Measurements from ENCODE around the gene NQO2. TPM values are rescaled to one million over a fixed set of nuclear protein-coding genes. Genes with fewer than 3 reads are reported as not detected.

The NQO2 gene
- total RNA-seq, 1 experiment from 2014 or later = 105 TPM

DNA sequence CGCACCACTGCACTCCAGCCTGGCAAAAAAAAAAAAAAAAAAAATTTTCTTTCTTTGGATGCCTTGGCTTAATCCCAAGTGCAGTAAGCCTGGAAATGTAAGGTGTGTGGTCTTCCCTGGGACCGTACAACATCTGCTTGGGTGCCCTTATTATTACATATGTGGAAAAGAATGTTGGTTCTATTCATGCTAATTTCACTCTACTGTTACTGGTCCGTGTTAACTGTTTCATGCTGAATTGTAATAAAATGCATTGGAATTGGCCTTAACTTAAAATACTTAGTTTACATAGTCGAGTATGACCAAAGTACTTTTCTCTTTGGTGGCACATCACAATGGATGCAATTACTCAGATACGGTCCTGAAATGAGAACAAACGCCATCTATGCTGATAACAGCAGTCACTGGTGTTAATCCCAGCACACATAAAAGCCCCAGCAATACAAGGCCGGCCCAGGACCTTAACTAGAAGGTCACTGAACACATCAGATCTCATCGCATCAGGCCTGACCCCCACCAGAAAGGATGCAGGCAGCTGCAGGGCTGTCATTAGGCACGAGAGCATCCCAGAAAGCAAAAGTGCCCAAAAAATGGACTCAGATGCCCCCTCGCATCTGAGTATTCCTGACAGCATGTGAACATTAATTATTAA lies 29.5 kb upstream of the NQO2 start:
- H4K91ac ChIP-seq (ENCODE audit: insufficient read length, low read depth, low read length) = no peak overlapping the region
- Mint-ChIP-seq H3K9me3 (peaks cover 0 to 4% of the 10 kb centered on the region in 2 experiments; a peak in 2 of 5 replicates), H3K27ac (no peak overlapping the region), H3K27me3 (ENCODE audit: low read depth) (peaks cover 11% of the 10 kb centered on the region; the same call in 1 of the 2 replicates), H3K4me3 (peak overlapping the region; percentile 80 to 84), H3K36me3 (ENCODE audit: insufficient read depth in 1 of 3, low read depth in 3 of 3) (no peaks in the 10 kb centered on the region; a peak in 2 of 7 replicates), H3K4me1 (peaks cover 22 to 26% of the 10 kb centered on the region in 2 experiments)
- H3K56ac ChIP-seq (ENCODE audit: insufficient read length, low read depth, low read length) = no peak overlapping the region
- no peaks in the 10 kb centered on the region for H3K79me2 ChIP-seq (ENCODE audit: insufficient read depth, low read length)
- H3K27me3 ChIP-seq (ENCODE audit: insufficient read depth, low read length) = no peaks in the 10 kb centered on the region
- no peak overlapping the region for H3K27ac ChIP-seq (ENCODE audit: insufficient read length, low read depth, low read length)
- no peak overlapping the region for H4K8ac ChIP-seq (replicated peaks; ENCODE audit: insufficient read length, low read depth, low read length)
- peak overlapping the region; percentile 31 for H3K4me2 ChIP-seq (ENCODE audit: insufficient read depth, insufficient read length, low read length)
- no peak overlapping the region for H2BK12ac ChIP-seq (ENCODE audit: insufficient read length, low read depth, low read length)
- H4K5ac ChIP-seq (ENCODE audit: insufficient read length, low read depth, low read length) = no peak overlapping the region
- TF ChIP-seq, protein P1, sequence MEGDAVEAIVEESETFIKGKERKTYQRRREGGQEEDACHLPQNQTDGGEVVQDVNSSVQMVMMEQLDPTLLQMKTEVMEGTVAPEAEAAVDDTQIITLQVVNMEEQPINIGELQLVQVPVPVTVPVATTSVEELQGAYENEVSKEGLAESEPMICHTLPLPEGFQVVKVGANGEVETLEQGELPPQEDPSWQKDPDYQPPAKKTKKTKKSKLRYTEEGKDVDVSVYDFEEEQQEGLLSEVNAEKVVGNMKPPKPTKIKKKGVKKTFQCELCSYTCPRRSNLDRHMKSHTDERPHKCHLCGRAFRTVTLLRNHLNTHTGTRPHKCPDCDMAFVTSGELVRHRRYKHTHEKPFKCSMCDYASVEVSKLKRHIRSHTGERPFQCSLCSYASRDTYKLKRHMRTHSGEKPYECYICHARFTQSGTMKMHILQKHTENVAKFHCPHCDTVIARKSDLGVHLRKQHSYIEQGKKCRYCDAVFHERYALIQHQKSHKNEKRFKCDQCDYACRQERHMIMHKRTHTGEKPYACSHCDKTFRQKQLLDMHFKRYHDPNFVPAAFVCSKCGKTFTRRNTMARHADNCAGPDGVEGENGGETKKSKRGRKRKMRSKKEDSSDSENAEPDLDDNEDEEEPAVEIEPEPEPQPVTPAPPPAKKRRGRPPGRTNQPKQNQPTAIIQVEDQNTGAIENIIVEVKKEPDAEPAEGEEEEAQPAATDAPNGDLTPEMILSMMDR (conservative IDR thresholded peaks at IDR 0.05) = no peak
- peak; percentile 25 for DNase-seq
- no peak overlapping the region for H3T11ph ChIP-seq (ENCODE audit: low read length)
- H2BK5ac ChIP-seq (ENCODE audit: insufficient read length, low read length) = no peak overlapping the region
- H3K4ac ChIP-seq (ENCODE audit: low read depth, low read length) = no peak overlapping the region
- H3K79me1 ChIP-seq (ENCODE audit: insufficient read depth, low read depth, low read length, poor library complexity, severe bottlenecking) = no peaks in the 10 kb centered on the region
- H3K23me2 ChIP-seq (ENCODE audit: insufficient read length, low read depth, low read length, poor library complexity, severe bottlenecking) = peaks cover 6% of the 10 kb centered on the region
- no peak overlapping the region for H2AFZ ChIP-seq (ENCODE audit: low read length)
- H3K18ac ChIP-seq (ENCODE audit: insufficient read length, low read depth, low read length) = no peak overlapping the region
- no CpG with 5 or more reads among the region's 10 CpGs for WGBS (ENCODE audit: extremely low coverage, insufficient read length, low lambda C conversion rate)
- no peak overlapping the region for H2BK20ac ChIP-seq (ENCODE audit: low read depth, low read length, poor library complexity, severe bottlenecking)
- no peaks in the 10 kb centered on the region for H3K9me3 ChIP-seq (ENCODE audit: control insufficient read depth, low read depth, low read length)
- no peaks in the 10 kb centered on the region for H4K20me1 ChIP-seq (ENCODE audit: control insufficient read depth, insufficient read depth, insufficient read length)
- H2BK120ac ChIP-seq (ENCODE audit: low read depth, low read length, poor library complexity, severe bottlenecking) = no peak overlapping the region
- H2AK5ac ChIP-seq (ENCODE audit: insufficient read length, low read length) = no peak overlapping the region
- H3K9ac ChIP-seq (ENCODE audit: extremely low read depth, insufficient read length, low read length) = no peak overlapping the region
- H3K4me1 ChIP-seq (ENCODE audit: insufficient read depth, low read length) = peaks cover 3% of the 10 kb centered on the region; the same call in 1 of the 2 replicates
- no peak overlapping the region for H3K14ac ChIP-seq (ENCODE audit: insufficient read depth, low read length)
- no peak overlapping the region for H2BK15ac ChIP-seq (ENCODE audit: low read depth, low read length)
- H3K23ac ChIP-seq (ENCODE audit: insufficient read length, low read depth, low read length) = no peak overlapping the region

All from H9 (cell line).